HG03139 (cell line): ENCODE results near the gene NACC1.
"Not testable (repeated sequence)": the region's sequence is repeated elsewhere in the genome, so short reads cannot be mapped to it uniquely, and the experiment has no call there.

Experiments
- ATAC-seq: cut with Tn5 transposase; IDR thresholded peaks from one replicate; pipeline ENCODE4 v1.9.1; 2021; ENCODE audit not compliant: unreplicated experiment

NACC1 gene

GRCh38 chr19:13160557-13160956 lies 42.5 kb downstream of the NACC1 start:
- no peak for ATAC-seq

GRCh38 chr19:13162724-13163608 lies 44.9 kb downstream of the NACC1 start:
- ATAC-seq, result no peak

GRCh38 chr19:13163609-13164342 lies 45.7 kb downstream of the NACC1 start:
- no peak for ATAC-seq

- ATAC-seq, result no peak
These were observed 46.5 kb downstream of the NACC1 start for GRCh38 chr19:13164343-13165161.

GRCh38 chr19:13165162-13165997 lies 47.3 kb downstream of the NACC1 start:
- ATAC-seq, result no peak

- not testable (repeated sequence) for ATAC-seq
These were observed 48.1 kb downstream of the NACC1 start for GRCh38 chr19:13166151-13166550.

- ATAC-seq, result no peak
These were observed 51.7 kb downstream of the NACC1 start for GRCh38 chr19:13169769-13170168.

GRCh38 chr19:13171146-13171545 lies 53.1 kb downstream of the NACC1 start:
- no peak for ATAC-seq

GRCh38 chr19:13172346-13173138 lies 54.5 kb downstream of the NACC1 start:
- no peak for ATAC-seq

- no peak for ATAC-seq
These were observed 55.2 kb downstream of the NACC1 start for GRCh38 chr19:13173139-13173737.

GRCh38 chr19:13176345-13176744 lies 58.3 kb downstream of the NACC1 start:
- ATAC-seq, result no peak

GRCh38 chr19:13177584-13177983 lies 59.5 kb downstream of the NACC1 start:
- not testable (repeated sequence) for ATAC-seq

GRCh38 chr19:13178291-13178690 lies 60.2 kb downstream of the NACC1 start:
- ATAC-seq, result not testable (repeated sequence)

- no peak for ATAC-seq
These were observed 63.8 kb downstream of the NACC1 start for GRCh38 chr19:13181747-13182388.

- ATAC-seq, result not testable (repeated sequence)
These were observed 66.9 kb downstream of the NACC1 start for GRCh38 chr19:13184926-13185325.

GRCh38 chr19:13185763-13186657 lies 67.9 kb downstream of the NACC1 start:
- ATAC-seq, result not testable (repeated sequence)

- ATAC-seq, result not testable (repeated sequence)
These were observed 68.6 kb downstream of the NACC1 start for GRCh38 chr19:13186688-13187087.

GRCh38 chr19:13187419-13187818 lies 69.4 kb downstream of the NACC1 start:
- no peak for ATAC-seq
